Right lung (tissue), 5 donors: ENCODE measurements around the gene ATP10A. TPM values are rescaled to one million over a fixed set of nuclear protein-coding genes. Genes with fewer than 3 reads are reported as not detected.

ENCODE experiments used
- DNase-seq, 2 donors: peaks; one replicate each; pipeline ENCODE4 v3.0.0-alpha.2; 2013
- polyA plus RNA-seq, 5 donors: library from polyadenylated mRNA; unstranded; fragments of 120-200 nt; gene quantifications; one replicate each; pipeline versions ENCODE4 v1.2.1 to v1.2.3, GENCODE V29; 2013; ENCODE audit warnings: inconsistent platforms in 1 of 5, low replicate concordance in 1 of 5; ENCODE audit not compliant: insufficient read length in 5 of 5, insufficient read depth in 1 of 5

ATP10A gene
- polyA plus RNA-seq, 5 donors = 0.43 to 0.96 (median 0.82) TPM

DNA sequence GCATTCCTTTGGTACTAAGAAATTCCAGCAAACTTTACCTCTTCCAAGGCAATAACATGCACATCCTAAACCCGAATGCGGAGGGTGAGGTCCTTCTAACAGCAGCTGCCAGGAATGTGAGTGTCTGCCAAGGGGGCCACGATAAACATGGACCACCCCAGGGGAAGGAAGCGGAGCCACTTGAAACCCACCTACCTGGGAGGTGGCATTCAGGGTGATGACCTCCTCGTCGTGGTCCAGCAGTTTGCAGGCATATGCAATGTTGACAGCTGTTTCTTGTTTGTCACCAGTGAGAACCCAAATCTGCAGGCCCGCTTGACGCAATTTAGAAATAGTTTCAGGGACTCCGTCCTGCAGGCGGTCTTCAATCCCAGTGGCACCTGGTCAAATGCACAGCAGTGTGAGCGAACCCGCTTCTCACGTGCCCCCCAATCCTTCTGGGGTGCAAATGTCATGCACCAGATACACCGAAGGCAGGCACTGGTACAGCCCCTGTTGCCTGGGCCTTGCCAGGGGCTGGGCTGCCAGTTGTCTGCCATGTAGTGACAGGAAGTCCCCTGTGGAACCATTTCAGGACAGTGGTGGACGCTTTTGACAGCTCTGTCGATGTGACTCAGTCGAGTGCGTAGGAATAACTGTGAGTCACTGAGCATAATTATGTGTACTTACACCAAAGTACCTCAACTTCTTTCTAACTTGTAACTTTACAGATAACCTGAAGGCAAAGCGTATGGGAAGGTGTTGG lies 161.2 kb downstream of the ATP10A start:
- no peak for DNase-seq

DNA sequence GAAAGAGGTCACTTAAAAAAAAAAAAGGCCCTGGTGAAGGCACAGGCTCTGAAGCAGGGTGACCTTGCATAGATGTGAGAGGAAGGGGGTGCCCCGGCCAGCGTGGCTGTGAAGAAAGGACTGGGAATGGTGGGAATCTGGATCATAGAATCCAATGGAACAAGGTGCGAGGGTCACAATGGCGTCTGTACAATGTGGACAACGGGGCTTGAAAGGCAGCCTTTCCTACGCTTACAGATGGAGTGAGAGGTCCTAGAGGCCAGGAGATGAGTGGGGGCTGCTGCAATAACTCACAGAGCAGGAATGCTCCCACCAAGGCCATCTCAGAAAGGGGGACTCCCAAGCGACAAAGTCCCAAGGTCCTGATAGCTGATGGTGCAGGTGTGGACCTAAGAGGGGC lies 162.2 kb downstream of the ATP10A start:
- no peak for DNase-seq

DNA sequence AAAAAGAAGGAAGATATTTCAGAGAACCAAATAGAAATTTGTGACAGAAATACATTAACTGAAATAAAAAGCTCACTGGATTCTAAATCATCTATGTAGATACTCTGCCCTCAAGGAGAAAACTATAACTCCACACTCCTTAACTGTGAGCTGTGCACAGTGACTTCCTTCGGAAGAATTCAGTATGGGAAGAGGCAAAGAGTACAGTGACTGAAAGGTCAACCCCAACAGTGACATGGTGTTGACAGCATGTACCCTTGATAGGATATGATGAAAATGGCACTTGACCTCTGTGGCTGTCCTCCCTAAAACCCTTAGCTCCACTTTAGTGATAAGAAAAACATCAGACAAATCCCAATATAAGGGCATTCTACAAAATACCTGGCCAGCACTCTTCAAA lies 165.5 kb downstream of the ATP10A start:
- no peak for DNase-seq

DNA sequence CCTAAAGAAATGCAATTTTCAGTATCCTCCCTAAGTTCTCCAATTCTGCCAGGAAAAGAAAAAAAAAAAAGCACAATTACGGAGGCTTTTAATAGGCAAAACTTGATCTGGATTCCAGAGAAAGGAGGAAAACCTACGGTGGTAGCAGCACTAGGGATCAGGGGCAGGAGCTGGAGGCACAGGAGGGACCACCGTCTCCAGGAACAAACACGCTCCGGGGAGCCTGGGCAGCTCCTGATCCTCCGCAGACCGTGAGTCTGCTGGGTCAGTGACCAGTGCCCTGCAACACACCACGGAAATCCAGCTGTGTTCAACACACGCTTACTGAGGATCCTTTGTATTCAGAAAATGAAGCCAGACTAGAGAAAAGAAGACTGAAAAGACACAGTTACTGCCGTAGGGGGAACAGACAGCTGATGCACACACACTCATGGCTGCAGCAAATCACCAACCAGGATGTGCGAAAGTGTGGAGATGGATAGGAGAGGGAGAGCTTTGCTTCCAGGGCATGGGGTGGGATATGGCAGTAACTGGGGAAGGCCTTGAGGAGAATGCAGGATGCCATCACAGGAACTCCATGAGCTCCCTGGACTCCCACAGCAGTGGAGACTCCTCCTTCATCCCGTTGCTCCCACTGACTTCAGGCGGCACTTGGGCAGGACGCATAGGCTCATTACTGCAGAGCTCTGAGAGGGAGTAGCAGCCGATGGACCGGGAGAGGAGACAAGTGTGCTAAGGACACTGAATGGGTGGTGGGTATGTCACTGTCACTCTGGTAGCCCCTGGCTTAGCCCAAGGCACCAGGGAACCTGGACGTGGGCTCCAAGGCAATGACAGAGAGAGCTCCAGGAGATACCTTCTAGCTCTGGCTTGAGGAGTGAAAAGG lies 167.0 kb downstream of the ATP10A start:
- no peak for DNase-seq

- no peak for DNase-seq
These were observed 168.3 kb downstream of the ATP10A start for GRCh38 chr15:25694823-25695312.

GRCh38 chr15:25694239-25694584 lies 168.9 kb downstream of the ATP10A start:
- no peak for DNase-seq

- no peak for DNase-seq
These were observed 169.5 kb downstream of the ATP10A start for GRCh38 chr15:25693321-25694238.

GRCh38 chr15:25691544-25692430 lies 171.3 kb downstream of the ATP10A start:
- peak in 1 of 2 donors; percentile 19 for DNase-seq

- DNase-seq = no peak
These were observed 172.2 kb downstream of the ATP10A start for GRCh38 chr15:25690673-25691543.

GRCh38 chr15:25689592-25689991 lies 173.5 kb downstream of the ATP10A start:
- no peak for DNase-seq

- no peak for DNase-seq
These were observed 175.0 kb downstream of the ATP10A start for GRCh38 chr15:25688166-25688565.

DNA sequence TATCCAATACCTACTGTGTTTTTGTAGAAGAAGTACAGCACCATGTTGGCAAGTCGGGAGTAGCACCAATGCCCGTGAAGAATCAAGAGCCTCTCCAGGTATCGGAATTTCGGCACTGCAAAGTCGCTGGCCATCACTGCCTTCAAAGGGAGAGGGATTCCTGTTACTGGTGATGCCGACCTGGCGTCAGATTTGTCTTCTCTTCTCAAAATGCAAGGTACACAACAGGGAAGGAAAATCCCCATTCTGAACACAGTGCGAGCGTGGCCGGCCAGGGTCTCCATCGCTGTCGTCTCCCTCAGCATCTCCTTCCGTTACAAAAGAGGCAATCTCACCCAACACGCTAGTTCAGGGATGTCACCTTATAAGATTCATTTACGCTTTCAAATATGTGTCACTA lies 175.4 kb downstream of the ATP10A start:
- no peak for DNase-seq

- DNase-seq = no peak
These were observed 175.9 kb downstream of the ATP10A start for GRCh38 chr15:25687276-25687675.

DNA sequence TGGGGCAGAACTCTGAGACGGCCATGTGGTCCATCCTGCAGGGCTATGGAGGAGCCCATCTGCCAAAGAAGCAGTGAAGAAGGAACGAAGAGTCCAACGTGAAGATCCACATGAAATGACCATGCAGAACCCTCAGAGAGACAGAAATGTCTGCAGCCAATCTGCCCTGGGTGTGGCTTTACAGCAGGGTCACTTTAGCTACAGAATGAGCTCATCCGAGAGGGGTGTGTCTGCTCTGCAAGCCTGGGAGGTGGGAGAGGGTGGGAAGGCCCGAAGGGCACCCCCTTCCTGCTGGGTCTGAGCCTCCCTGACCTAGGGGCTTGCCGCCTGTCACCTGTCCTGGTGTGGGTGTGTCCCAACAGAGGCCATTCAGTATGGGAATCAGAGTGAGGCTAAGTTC lies 176.3 kb downstream of the ATP10A start:
- no peak for DNase-seq

DNA sequence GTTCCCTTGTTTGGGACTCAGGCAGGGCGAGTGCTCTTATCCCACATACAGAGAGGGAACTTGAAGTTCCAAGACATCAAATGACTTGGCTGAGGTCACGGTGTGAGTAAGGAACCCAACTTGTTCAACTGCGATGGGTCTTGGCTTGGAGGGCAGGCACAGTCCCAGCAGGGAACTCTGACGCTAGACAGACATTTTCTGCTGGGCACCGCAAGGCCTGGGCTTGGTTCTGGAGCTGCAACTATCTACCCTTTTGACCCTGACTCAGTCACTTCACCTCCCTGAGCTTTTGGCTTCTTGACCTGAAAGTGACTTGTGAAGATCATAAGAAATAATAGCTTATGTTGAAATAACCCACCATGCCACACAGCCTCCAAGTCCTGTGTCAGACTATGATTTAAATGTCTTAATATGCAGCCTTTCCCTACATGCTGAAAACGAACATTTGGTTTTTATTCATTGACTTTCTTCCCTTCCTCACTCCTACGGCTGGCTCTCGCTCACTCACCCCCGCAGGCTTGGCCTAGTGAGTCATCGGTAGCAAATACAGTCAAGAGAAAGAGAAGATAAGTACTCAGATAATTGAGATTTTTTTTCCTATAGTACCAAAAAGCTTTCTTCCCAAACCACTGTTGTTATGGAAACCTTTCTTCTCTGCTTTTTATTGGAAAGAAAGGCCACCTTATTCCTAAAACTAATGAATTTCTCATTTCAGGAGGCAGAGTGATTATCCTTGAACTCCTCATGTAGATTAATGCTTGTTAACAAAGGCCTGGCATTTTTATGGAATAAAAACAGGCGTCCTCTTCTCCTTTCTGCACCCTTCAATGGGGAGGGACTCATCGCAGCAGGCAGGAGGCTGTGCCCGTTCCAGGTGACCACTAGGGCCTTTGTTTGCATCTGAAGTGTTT lies 178.4 kb downstream of the ATP10A start:
- DNase-seq = no peak

GRCh38 chr15:25683911-25684310 lies 179.2 kb downstream of the ATP10A start:
- DNase-seq = no peak

- no peak for DNase-seq
These were observed 179.7 kb downstream of the ATP10A start for GRCh38 chr15:25683415-25683814.

GRCh38 chr15:25682340-25682739 lies 180.8 kb downstream of the ATP10A start:
- DNase-seq = no peak

DNA sequence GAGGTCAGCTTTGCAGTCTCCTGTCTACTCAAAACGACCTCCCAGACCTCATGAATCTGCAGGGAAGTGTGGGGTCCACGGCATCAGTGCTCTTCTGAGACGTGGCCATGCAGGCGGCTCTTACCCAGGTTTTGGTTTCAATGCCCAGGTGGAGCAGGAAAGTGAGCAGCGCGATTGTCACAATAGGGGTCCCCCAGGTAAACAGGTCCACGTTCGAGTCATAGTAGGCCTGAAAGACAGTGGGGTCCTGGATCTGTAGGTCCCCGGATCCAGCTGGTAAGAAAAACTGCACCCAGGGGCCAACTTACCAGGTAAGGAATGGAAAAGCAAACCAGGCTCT lies 182.5 kb downstream of the ATP10A start:
- DNase-seq = no peak
